Stomach (tissue), 4 donors: Measurements from ENCODE around the gene ZNF358.

ENCODE experiments used
- CTCF ChIP-seq, 7 experiments: fragments of 450-650 bp in 4 of 7; fragments of 200-600 bp in 3 of 7; sonication (generic) in 3 of 7; IDR thresholded peaks; one replicate each; pipeline ENCODE4 v1.5.1; 2016 to 2019; ENCODE audit warnings: antibody characterized with exemption in 7 of 7, control low read depth in 2 of 7, mild to moderate bottlenecking in 1 of 7
- POLR2A ChIP-seq, 4 donors: fragments of 450-650 bp; IDR thresholded peaks; one replicate each; pipeline ENCODE4 v1.6.1; 2016; ENCODE audit warnings: antibody characterized with exemption in 4 of 4, control low read depth in 2 of 4, mild to moderate bottlenecking in 1 of 4, moderate library complexity in 1 of 4
- POLR2AphosphoS5 ChIP-seq, 3 donors: sonication (generic); formaldehyde crosslinking; IDR thresholded peaks; one replicate each; pipeline ENCODE4 v1.6.1; 2016; ENCODE audit warnings: antibody characterized with exemption in 3 of 3

- TF ChIP-seq CTCF (IDR thresholded peaks at IDR 0.05) (no peak), POLR2A (IDR thresholded peaks at IDR 0.05) (no peak), POLR2AphosphoS5 (IDR thresholded peaks at IDR 0.05) (no peak)
These were observed 35.0 kb upstream of the ZNF358 start for GRCh38 chr19:7480970-7481255.
